Ishikawa (cell line): ENCODE measurements around the gene UBQLNL.

Source experiments
- EP300 ChIP-seq: IDR thresholded peaks from 2 replicates; pipeline ENCODE4 v1.6.1; 2012; ENCODE audit warnings: borderline replicate concordance
- MAX ChIP-seq: IDR thresholded peaks from 2 replicates; pipeline ENCODE4 v1.6.1; 2012
- RAD21 ChIP-seq: IDR thresholded peaks from 2 replicates; pipeline ENCODE4 v1.6.1; 2012; ENCODE audit warnings: low read depth
- REST ChIP-seq: IDR thresholded peaks from 2 replicates; pipeline ENCODE4 v1.6.1; 2012; ENCODE audit warnings: low read depth, mild to moderate bottlenecking
- TCF12 ChIP-seq: IDR thresholded peaks from 2 replicates; pipeline ENCODE4 v1.6.1; 2012; ENCODE audit warnings: low read depth
- YY1 ChIP-seq: IDR thresholded peaks from 2 replicates; pipeline ENCODE4 v1.6.1; 2012; ENCODE audit warnings: low read depth
- ZBTB7A ChIP-seq: IDR thresholded peaks from 2 replicates; pipeline ENCODE4 v1.6.1; 2012; ENCODE audit warnings: low read depth

DNA sequence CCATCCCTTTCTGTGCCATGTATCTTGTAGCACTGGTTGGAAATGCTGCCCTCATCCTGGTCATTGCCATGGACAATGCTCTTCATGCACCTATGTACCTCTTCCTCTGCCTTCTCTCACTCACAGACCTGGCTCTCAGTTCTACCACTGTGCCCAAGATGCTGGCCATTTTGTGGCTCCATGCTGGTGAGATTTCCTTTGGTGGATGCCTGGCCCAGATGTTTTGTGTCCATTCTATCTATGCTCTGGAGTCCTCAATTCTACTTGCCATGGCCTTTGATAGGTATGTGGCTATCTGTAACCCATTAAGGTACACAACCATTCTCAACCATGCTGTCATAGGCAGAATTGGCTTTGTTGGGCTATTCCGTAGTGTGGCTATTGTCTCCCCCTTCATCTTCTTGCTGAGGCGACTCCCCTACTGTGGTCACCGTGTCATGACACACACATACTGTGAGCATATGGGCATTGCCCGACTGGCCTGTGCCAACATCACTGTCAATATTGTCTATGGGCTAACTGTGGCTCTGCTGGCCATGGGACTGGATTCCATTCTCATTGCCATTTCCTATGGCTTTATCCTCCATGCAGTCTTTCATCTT is 27.6 kb downstream of the UBQLNL start:
- TF ChIP-seq MAX (no peak), ZBTB7A (no peak), EP300 (no peak), RAD21 (no peak), YY1 (no peak), REST (no peak), TCF12 (no peak)
